T1000 (cell line): ENCODE measurements around the gene CASK.
"Not testable (repeated sequence)": the region's sequence is repeated elsewhere in the genome, so short reads cannot be mapped to it uniquely, and the experiment has no call there.

Source experiments
- DNase-seq: peaks from one replicate; lab custom pipeline; 2025; ENCODE audit warnings: mixed read lengths; lab: John Stamatoyannopoulos, UW

The CASK gene

DNA sequence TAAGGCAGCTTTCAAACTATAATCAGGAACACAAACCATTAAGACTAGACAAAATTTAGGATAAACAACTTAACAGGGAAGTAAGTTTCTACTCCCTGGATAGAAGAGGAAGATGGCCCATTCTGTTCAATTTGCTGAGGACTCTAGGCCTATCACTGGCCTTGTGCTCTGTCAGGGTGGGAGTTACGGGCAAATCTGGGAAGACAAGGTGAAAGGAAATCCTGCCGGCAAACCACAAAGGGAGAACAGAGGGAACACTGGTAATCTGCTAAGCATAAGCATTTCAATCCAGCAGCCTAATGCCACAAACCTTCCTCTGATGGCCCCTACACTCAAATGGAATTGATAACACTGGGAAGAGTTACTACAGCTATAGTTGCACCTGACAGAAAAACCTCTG, 191.1 kb downstream of the CASK start:
- DNase-seq, result no peak

DNA sequence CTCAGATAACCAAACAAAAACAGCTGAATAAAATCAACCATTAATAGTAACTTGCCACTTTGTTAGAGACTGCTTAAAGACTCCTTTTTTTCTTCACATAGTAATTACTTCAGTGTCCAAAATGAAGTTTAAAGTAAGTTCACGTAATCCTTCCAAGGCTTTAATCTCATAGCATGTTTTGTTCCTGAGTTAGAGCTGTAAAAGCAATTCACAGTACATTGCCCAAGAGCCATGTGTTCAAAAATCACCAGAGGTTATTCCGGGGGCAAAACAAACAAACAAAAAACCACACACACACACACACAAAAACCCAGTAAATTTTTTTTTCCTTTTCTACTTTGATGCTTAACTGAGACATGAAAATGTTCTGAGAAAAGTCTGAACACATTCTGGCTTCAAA, 193.3 kb downstream of the CASK start:
- DNase-seq, result no peak

GRCh38 chrX:41728125-41728524, 195.2 kb downstream of the CASK start:
- no peak for DNase-seq

GRCh38 chrX:41723826-41724225, 199.5 kb downstream of the CASK start, which contains the start of gene GPR82:
GPR82 (plus strand) TSS chrX:41724181; CDS start chrX:41727027, 2,846 bp downstream.
- no peak for DNase-seq

DNA sequence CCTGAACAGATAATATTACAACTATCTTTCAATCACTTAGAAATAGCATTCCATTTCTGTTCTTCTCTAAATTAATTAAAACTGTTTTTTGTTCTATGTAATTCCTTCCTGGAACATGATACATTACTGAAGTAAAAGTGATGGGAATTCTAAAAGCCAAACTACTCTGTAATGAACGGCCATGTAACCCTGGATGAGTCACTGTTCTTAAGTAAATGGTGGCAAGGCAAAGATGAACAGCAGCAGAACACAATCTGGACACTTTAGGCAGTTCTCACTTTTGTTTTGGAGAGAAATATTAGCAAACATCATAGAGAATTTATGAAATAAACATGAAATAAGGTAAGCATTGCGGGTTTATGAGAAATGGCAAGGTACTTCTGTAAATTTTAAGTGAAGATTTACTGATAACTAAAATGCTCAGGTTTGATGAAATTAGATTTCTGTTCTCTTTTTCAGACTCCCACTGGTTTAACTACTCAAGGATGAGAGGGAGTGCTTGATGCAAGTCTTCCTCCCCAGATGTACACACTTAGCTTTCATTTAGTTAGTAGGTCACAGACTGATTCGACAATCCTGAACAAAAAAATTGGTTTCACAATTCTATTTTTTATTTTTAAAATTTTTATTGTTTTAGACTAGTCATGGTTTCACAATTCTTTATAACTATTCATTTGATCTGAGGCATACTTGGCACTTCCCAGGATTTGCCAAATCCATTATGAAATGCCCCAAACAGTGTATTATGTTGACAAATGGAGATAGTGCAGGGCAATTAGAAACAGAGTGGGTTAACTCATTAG, 200.3 kb downstream of the CASK start:
- DNase-seq, result no peak

GRCh38 chrX:41722214-41722613, 201.1 kb downstream of the CASK start:
- DNase-seq, result no peak

- no peak for DNase-seq
Measured at GRCh38 chrX:41721590-41721989, 201.8 kb downstream of the CASK start.

GRCh38 chrX:41720125-41720779, 203.1 kb downstream of the CASK start:
- DNase-seq, result no peak

GRCh38 chrX:41719610-41720009, 203.7 kb downstream of the CASK start:
- not testable (repeated sequence) for DNase-seq

- DNase-seq, result no peak
Measured at GRCh38 chrX:41718481-41719235, 204.7 kb downstream of the CASK start.

GRCh38 chrX:41716767-41717473, 206.4 kb downstream of the CASK start:
- no peak for DNase-seq

- no peak for DNase-seq
Measured at GRCh38 chrX:41716222-41716621, 207.1 kb downstream of the CASK start.

DNA sequence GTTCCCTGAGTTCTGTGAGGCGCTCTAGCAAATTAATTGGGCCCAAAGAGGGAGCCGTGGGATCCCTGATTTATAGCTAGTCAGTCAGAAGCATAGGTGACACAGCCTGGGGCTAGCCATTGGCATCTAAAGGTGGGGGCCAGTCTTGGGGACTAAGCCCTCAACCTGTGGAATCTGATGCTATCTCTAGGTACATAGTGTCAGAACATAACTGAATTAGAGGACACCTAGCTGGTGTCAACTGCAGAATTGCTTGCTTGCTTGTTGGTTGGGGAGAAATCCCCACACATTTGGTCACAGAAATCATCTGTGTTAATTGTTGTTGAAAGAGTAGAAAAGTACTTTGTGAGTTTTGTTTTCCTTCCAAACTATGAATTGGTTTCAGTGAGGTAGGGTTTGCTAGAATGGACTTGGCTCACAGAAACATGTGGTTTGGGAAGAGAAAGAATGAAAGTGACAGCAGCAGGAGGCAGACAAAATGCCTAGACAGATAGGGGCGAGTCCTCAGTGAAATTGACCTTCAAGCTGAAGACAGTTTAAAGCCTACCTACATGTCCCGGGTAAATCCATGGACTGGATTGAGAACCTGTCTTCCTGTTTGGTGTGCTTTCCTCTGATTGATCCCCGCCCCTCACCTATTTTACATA, 212.2 kb downstream of the CASK start:
- no peak for DNase-seq

DNA sequence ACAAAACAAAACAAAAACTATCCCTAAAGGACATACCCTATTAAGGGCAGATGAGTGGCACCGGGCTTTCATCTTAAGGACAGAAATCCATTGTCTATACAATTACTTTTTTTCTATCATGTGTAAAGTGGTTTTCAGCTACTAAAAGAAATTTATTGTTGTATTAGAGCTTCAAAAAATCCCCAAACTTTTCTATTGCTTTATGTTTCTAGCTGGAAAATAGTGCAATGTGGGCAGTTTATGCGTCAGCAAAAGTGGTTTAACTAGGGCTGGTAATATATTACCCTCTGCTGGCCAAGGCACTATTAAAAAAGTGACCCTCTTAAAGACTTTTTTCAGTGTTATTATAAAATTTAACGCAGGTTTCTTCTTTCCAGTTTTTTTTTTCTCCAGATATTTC, 214.9 kb downstream of the CASK start:
- no peak for DNase-seq

DNA sequence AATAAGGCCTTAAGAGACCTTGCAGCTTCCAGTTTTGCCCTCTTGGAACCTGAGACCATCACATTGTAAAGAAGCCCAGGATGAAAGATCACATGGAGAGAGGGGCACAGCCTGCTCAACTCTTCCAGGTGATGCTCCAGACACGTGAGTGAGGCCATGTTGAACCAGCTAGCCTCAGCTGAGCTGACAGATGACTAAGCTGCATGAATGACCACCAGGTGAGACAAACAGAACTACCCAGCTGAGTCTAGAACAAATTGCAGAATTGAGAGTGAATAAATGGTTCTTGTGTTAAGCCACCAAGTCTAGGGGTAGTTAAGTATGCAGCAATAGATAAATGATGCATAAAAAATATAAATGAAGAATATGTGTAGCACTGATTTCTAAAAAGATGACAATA, 216.1 kb downstream of the CASK start:
- DNase-seq, result no peak

- no peak for DNase-seq
Measured at GRCh38 chrX:41705680-41706374, 217.5 kb downstream of the CASK start.

- no peak for DNase-seq
Measured at GRCh38 chrX:41705042-41705441, 218.3 kb downstream of the CASK start.

- DNase-seq, result no peak
Measured at GRCh38 chrX:41703574-41704029, 219.8 kb downstream of the CASK start.

DNA sequence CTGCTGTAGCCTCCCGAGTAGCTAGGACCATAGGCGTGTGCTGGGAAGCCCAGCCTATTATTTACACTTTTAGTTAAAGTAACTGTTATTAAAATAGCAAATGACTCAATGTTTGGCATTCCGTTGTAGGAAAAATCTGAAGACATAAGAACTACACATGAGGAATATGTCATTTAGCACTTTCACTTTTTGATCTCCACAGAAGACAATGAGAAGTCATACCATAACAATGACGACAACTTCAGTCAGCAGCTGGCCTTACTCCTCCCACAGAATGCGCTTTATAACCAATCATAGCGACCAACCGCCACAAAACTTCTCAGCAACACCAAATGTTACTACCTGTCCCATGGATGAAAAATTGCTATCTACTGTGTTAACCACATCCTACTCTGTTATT, 227.9 kb downstream of the CASK start:
- no peak for DNase-seq

GRCh38 chrX:41693024-41693423, 230.3 kb downstream of the CASK start:
- no peak for DNase-seq
